GM06990 (cell line): ENCODE measurements around the gene TMEM272.

Experiments
- DNase-seq: peaks from one replicate; pipeline ENCODE4 v3.0.0-alpha.2; 2011; ENCODE audit not compliant: insufficient read length; ENCODE audit errors: extremely low read depth
- H3K27me3 ChIP-seq: replicated peaks from 2 replicates; pipeline ENCODE4 v1.6.0; 2011; ENCODE audit warnings: low read length; ENCODE audit not compliant: control insufficient read depth, insufficient read depth
- H3K36me3 ChIP-seq: 2 replicates; pipeline ENCODE4 v1.5.1; 2011; ENCODE audit warnings: low read length; ENCODE audit not compliant: control insufficient read depth, insufficient read depth
- H3K4me3 ChIP-seq: replicated peaks from 2 replicates; pipeline ENCODE4 v1.5.1; 2011; ENCODE audit warnings: low read depth, mild to moderate bottlenecking, control low read depth, low read length
- CTCF ChIP-seq: IDR thresholded peaks from 2 replicates; pipeline ENCODE4 v1.5.1; 2011; ENCODE audit warnings: low read length, control low read depth, mild to moderate bottlenecking, inconsistent platforms; ENCODE audit not compliant: insufficient read depth, poor library complexity, severe bottlenecking

TMEM272 gene

DNA sequence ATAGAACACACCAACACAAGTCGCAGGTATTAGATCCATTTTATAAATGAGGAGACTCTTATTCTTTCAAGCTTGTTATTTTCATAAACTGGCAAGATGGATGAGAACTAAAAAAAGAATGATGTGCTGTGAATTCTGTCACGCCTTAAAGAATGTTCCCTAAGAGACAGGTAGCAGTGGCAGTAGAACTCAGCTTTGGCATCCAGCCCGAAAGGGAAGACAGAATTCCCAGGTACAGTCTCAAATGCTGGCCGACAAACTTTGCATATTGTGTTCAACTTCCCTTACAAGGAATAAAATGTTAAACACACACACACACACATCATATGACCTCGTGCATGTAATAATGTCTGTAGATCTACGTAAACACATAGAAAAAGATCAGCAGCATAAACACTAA is 3.2 kb downstream of the TMEM272 start:
- no peak for TF ChIP-seq CTCF
- H3K36me3 ChIP-seq = no peaks in the 10 kb centered on the region
- no peaks in the 10 kb centered on the region; the same call in 1 of the 2 replicates for H3K27me3 ChIP-seq
- no peak overlapping the region for H3K4me3 ChIP-seq
- no peak for DNase-seq

DNA sequence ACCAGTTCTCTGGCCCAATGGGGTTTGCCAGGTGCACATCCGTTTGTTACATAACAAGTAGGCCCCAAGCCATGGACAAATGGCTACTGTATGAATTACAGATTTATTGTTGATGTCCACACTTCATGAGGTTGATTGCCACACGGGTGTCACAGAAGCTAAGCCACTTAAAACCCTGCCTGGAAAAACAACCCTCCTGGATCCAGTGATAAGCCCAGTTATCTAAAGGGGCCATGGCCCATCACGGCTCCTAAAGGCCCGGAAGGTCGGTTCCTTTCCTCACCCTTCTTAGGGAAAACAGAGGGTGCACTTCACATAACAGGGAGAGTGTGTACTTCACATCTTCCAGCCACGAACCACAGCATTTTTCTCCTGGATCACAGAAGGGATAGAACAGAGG is 4.1 kb downstream of the TMEM272 start:
- no peak for TF ChIP-seq CTCF
- Histone ChIP-seq H3K27me3 (no peaks in the 10 kb centered on the region; the same call in 1 of the 2 replicates), H3K36me3 (no peaks in the 10 kb centered on the region), H3K4me3 (no peak overlapping the region)
- no peak for DNase-seq

DNA sequence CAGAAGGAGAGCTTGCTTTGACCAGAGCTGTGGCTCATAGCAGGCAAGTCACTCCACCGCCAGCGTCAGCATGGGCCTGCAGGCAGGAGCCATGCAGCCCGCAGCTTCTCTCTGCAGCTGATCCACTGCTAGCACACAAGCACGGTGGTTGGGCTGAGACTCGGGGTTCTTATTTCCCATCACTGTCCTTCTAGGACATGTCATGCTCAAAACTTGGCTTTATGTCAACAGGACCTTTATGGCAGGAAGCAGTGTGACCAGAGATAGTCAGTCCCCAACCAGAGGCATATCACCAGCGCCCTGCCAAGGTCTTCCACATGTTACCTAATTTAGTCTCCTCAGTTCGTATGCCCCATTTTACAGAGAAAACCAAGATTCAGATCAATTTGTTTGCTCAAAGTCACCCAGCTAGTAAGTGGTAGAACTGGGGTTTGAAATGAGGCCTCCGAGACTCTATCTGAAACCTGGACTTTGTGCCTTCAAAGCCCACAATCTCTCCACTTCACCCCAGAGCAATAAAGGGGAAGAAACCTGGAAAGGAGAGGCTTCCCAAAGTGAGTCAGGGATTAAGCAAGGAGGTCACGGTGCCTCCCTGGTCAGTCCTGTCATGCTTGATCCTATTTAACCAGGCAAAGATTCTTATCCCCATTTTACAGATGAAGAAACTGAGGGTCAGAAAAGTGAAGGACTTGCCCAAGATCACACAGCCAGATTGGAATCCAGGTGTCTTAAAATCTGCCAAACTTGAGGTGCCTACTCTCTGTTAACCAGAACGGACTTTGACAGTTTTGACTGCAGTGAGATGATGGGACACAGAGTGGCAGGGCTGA is 5.1 kb downstream of the TMEM272 start:
- no peak for TF ChIP-seq CTCF
- no peak for DNase-seq
- no peak overlapping the region for H3K4me3 ChIP-seq
- no peaks in the 10 kb centered on the region for H3K36me3 ChIP-seq
- H3K27me3 ChIP-seq = no peaks in the 10 kb centered on the region; the same call in 1 of the 2 replicates

- DNase-seq = no peak
- Histone ChIP-seq H3K27me3 (no peaks in the 10 kb centered on the region), H3K4me3 (no peak overlapping the region), H3K36me3 (no peaks in the 10 kb centered on the region)
- no peak for TF ChIP-seq CTCF
These were observed 6.6 kb downstream of the TMEM272 start for GRCh38 chr13:51838240-51838846.

- DNase-seq = no peak
These were observed 8.0 kb downstream of the TMEM272 start for GRCh38 chr13:51837016-51837415.

More at GRCh38 chr13:51837016-51837415, 8.0 kb downstream of the TMEM272 start:
- Histone ChIP-seq H3K27me3 (no peaks in the 10 kb centered on the region), H3K36me3 (no peaks in the 10 kb centered on the region), H3K4me3 (no peak overlapping the region)
- TF ChIP-seq CTCF = no peak
